Measurements from ENCODE around the gene PRMT7. TPM values are rescaled to one million over a fixed set of nuclear protein-coding genes. Genes with fewer than 3 reads are reported as not detected.

The PRMT7 gene
- total RNA-seq = 10 to 100 TPM; 11.5 to 34.9 (median 27.4) TPM

GRCh38 chr16:68310774-68311511 lies at the start of gene PRMT7, which contains the start of gene SLC7A6OS:
PRMT7 (plus strand) TSS chr16:68311019; CDS start chr16:68315980, 4,961 bp downstream.
SLC7A6OS (minus strand) TSS chr16:68310946; CDS start chr16:68310926, 20 bp downstream.
- 0% methylated on average over 11 of the region's 62 CpGs; no CpG with 5 or more reads in 1 of the 2 donors for WGBS, 2 donors (ENCODE audit: low coverage in 1 of 2)

DNA sequence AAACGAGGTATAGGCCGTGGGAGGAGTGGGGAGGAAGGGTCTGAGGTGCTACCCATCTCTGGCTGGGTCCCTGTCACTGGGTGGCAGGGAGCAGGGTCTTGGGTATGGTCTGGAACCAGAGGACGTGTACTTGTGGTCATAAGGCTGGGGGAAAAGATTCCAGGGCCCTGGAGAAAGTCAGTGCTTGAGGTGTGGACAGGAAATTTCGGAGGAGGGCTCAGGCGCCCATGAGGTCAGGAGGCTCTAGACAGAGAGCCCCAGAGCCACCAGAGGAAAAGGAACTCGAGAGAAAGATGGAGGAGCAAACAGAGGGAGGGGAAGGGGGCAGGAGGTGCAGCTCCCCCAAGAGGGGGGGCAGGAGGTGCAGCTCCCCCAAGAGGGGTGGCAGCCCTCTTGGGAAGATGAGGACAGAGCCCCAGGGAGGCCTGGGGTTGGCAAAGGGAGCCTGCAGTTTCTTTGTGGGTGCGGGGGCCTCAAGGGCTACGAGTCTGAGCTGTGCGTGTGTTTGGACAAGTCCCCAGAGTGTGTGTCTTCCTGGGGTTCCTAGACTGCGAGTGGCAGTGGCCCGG lies 47.2 kb upstream of the PRMT7 start:
- TF ChIP-seq POLR2A (IDR thresholded peaks at IDR 0.05) (no peak), EP300 (IDR thresholded peaks at IDR 0.05) (no peak), POLR2AphosphoS5 (IDR thresholded peaks at IDR 0.05) (no peak)
- TF ChIP-seq, protein P1, sequence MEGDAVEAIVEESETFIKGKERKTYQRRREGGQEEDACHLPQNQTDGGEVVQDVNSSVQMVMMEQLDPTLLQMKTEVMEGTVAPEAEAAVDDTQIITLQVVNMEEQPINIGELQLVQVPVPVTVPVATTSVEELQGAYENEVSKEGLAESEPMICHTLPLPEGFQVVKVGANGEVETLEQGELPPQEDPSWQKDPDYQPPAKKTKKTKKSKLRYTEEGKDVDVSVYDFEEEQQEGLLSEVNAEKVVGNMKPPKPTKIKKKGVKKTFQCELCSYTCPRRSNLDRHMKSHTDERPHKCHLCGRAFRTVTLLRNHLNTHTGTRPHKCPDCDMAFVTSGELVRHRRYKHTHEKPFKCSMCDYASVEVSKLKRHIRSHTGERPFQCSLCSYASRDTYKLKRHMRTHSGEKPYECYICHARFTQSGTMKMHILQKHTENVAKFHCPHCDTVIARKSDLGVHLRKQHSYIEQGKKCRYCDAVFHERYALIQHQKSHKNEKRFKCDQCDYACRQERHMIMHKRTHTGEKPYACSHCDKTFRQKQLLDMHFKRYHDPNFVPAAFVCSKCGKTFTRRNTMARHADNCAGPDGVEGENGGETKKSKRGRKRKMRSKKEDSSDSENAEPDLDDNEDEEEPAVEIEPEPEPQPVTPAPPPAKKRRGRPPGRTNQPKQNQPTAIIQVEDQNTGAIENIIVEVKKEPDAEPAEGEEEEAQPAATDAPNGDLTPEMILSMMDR (IDR thresholded peaks at IDR 0.05) = no peak
- H3K27ac ChIP-seq = peak overlapping the region; percentile 82 to 98 (median 97)
- H3K9me3 ChIP-seq = no peaks in the 10 kb centered on the region
- H3K36me3 ChIP-seq = peaks cover 0 to 26% of the 10 kb centered on the region in 2 donors
- peak overlapping the region; percentile 66 to 91 for H3K4me3 ChIP-seq
- peaks cover 0 to 53% (median 15%) of the 10 kb centered on the region in 3 donors for H3K4me1 ChIP-seq
- no peak for ATAC-seq
- WGBS, 2 donors (ENCODE audit: low coverage in 1 of 2) = 49 to 60% methylated on average over 5 to 8 of the region's 11 CpGs
- no peaks in the 10 kb centered on the region for H3K27me3 ChIP-seq

More at GRCh38 chr16:68310774-68311511, at the start of gene PRMT7, which contains the start of gene SLC7A6OS:
- Histone ChIP-seq H3K36me3 (peaks cover 0 to 61% of the 10 kb centered on the region in 2 donors), H3K27me3 (no peaks in the 10 kb centered on the region), H3K4me3 (peak within 1 kb of the TSS; percentile 69 to 82), H3K9me3 (no peaks in the 10 kb centered on the region), H3K27ac (peak within 1 kb of the TSS in 3 of 4 donors; percentile 83 to 89 (median 84)), H3K4me1 (peaks cover 3 to 59% (median 16%) of the 10 kb centered on the region in 3 donors)
- peak; percentile 100 for ATAC-seq
- no peak for TF ChIP-seq EP300 (IDR thresholded peaks at IDR 0.05)
- peak; percentile 81 for TF ChIP-seq POLR2AphosphoS5 (IDR thresholded peaks at IDR 0.05)
- TF ChIP-seq POLR2A (IDR thresholded peaks at IDR 0.05) = peak; percentile 61 to 75
- TF ChIP-seq, protein P1 (IDR thresholded peaks at IDR 0.05) = peak in 2 of 4 experiments; percentile 30 to 74

- no peaks in the 10 kb centered on the region for H3K9me3 ChIP-seq
- H3K36me3 ChIP-seq = peaks cover 0 to 18% of the 10 kb centered on the region in 2 donors
- TF ChIP-seq EP300 (IDR thresholded peaks at IDR 0.05) (no peak), POLR2AphosphoS5 (IDR thresholded peaks at IDR 0.05) (peak; percentile 53), POLR2A (IDR thresholded peaks at IDR 0.05) (peak; percentile 59 to 82)
- TF ChIP-seq, protein P1 (IDR thresholded peaks at IDR 0.05) = peak in 3 of 4 experiments; percentile 59 to 80 (median 71)
- peaks cover 0 to 60% (median 15%) of the 10 kb centered on the region in 3 donors for H3K4me1 ChIP-seq
- peak; percentile 88 for ATAC-seq
- H3K4me3 ChIP-seq = peak within 1 kb of the TSS; percentile 66 to 91
- peak within 1 kb of the TSS; percentile 82 to 98 (median 97) for H3K27ac ChIP-seq
- H3K27me3 ChIP-seq = no peaks in the 10 kb centered on the region
- 0% methylated on average over 1 to 12 of the region's 123 CpGs for WGBS, 2 donors (ENCODE audit: low coverage in 1 of 2)
These were observed 46.4 kb upstream of the PRMT7 start, which contains the start of gene SLC7A6 for GRCh38 chr16:68264128-68265077. SLC7A6 (plus strand) TSS chr16:68264526; CDS start chr16:68274727, 10,201 bp downstream.

GRCh38 chr16:68265078-68265920 lies 45.5 kb upstream of the PRMT7 start:
- WGBS, 2 donors (ENCODE audit: low coverage in 1 of 2) = 2 to 5% methylated on average over 15 to 17 of the region's 23 CpGs
- Histone ChIP-seq H3K4me3 (peak overlapping the region; percentile 66 to 91), H3K27me3 (no peaks in the 10 kb centered on the region), H3K4me1 (peaks cover 0 to 69% (median 15%) of the 10 kb centered on the region in 3 donors), H3K36me3 (peaks cover 0 to 9% of the 10 kb centered on the region in 2 donors), H3K9me3 (no peaks in the 10 kb centered on the region), H3K27ac (peak overlapping the region; percentile 82 to 98 (median 97))
- peak; percentile 62 for ATAC-seq
- TF ChIP-seq POLR2A (IDR thresholded peaks at IDR 0.05) (peak; percentile 8 to 41), POLR2AphosphoS5 (IDR thresholded peaks at IDR 0.05) (peak; percentile 40), EP300 (IDR thresholded peaks at IDR 0.05) (no peak)
- TF ChIP-seq, protein P1 (IDR thresholded peaks at IDR 0.05) = no peak

Data from gastroesophageal sphincter (tissue), 4 donors.